Left ventricle myocardium superior (tissue), 1 donor: ENCODE results near the gene GALNT10. TPM values are rescaled to one million over a fixed set of nuclear protein-coding genes. Genes with fewer than 3 reads are reported as not detected.

ENCODE experiments used
- ATAC-seq: fragments of 200-7000 bp; cut with Tn5 transposase; one replicate; pipeline ENCODE4 v1.9.1; 2020; ENCODE audit warnings: mild to moderate bottlenecking, moderate library complexity
- DNase-seq: peaks from one replicate; pipeline ENCODE4 v3.0.0-alpha.2; 2020
- intact Hi-C: fragments of 100-400 bp; cut with micrococcal nuclease; formaldehyde crosslinking; loops from one replicate; pipeline ENCODE4 v1.11.0; 2022
- total RNA-seq: library from RNA; stranded (reverse); fragmentation: NEBNext Ultra II Directional; extraction: Animal tissue kit (Norgen Biotek cat#: 25700); gene quantifications from one replicate; pipeline ENCODE4 v1.2.1, GENCODE V29; 2021
- donor health status: DM: no; HTN: yes; CAD: no; lungs with severe emphysema.

Gene GALNT10
- total RNA-seq, 1 donor from 2014 or later: 10.9 TPM

DNA sequence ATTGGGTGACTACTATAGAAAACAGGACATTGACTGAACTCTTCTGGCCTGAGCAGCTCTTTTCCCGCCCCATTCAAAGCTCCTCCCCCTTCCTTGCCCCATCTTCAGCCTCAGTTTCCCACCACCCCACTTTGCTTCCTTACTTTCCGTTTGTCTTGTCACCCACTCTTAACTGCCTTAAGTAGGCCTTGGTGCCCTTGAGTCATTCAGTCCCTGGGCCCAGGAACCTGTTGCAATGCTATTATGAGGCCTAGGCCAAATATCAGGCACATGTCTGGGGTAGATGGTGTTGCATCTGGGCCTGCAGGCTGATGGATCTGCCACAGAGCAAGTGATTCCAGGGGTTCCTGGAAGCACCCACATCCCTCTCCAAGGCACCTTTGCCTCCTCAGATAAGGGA lies 17.7 kb upstream of the GALNT10 start:
- DNase-seq (no peak), ATAC-seq (no peak)
- intact Hi-C loops: no loop called here

DNA sequence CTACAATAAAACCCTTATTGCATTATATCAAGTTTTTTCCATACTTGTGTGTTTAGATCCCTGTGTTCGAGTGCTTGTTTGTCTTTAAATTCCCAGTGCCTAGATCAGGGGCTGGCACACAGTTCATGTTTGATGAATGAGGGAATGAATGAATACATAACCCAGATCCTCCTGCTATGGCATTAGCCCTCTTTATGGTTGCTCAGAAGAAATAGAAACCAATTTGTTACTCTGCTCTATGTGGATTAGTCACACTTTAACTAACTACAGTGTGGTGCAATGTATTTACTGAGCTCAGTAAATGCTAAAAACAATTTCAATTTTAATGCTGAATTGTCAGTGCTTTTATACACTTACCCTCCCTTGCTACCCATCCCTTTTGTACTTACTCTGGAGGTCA lies 16.4 kb upstream of the GALNT10 start:
- DNase-seq (no peak), ATAC-seq (no peak)
- intact Hi-C loops: no loop called here

DNA sequence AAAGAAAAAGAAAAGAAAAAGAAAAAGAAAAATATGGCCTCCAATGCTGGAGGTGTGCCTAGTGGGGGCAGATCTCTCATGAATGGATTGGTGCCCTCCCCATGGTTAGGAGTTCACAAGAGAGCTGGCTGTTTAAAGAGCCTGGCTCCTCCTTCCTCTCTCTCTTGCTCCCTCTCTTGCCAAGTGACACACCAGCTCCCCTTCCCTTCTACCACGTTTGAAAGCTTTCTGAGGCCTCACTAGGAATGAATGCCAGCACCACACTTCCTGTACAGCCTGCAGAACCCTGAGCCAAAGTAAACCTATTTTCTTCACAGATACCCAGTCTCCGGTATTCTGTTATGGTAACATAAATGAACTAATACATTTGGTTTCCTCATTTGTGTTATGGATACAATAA lies 14.4 kb upstream of the GALNT10 start:
- ATAC-seq: peak; percentile 34
- intact Hi-C loops: no loop called here
- no peak for DNase-seq

DNA sequence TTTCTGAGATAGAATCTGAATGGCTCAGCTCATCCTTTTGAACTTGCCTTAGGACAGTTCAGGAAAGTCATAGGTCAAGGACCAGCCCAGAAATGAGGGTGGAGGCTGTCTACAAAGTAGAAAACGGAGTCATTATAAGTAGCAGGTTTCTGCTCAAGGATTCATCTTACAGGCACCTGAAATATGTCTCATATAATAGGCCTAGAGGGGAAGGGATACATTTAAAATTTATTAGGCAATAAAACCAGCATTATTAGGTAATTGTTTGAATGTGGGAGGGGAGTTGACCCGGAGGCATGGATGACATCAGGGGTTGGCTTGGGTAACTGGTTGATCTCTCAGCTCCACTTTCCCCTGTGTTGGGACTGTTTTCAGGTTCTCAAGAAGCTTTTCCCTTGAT lies 11.9 kb upstream of the GALNT10 start:
- intact Hi-C loops: no loop called here
- peak; percentile 52 for ATAC-seq
- DNase-seq: no peak

GRCh38 chr5:154179846-154180710 lies 10.5 kb upstream of the GALNT10 start:
- DNase-seq (no peak), ATAC-seq (peak; percentile 89)
- intact Hi-C loops: loop anchor here (5.0 kb wide), 2 partner anchors 108 to 203 kb away; no protein-coding TSS in a partner anchor

GRCh38 chr5:154181161-154181560 lies 9.4 kb upstream of the GALNT10 start:
- no peak for DNase-seq
- ATAC-seq: no peak
- intact Hi-C loops: loop anchor here (5.0 kb wide), 2 partner anchors 109 to 204 kb away; no protein-coding TSS in a partner anchor

GRCh38 chr5:154189256-154189818 lies 1.2 kb upstream of the GALNT10 start:
- intact Hi-C loops: no loop called here
- DNase-seq: peak; percentile 50
- peak; percentile 22 for ATAC-seq

- intact Hi-C loops: loop anchor here (10.0 kb wide), 1 partner anchor 215 kb away; no protein-coding TSS in a partner anchor
- ATAC-seq: peak; percentile 91
- peak; percentile 92 for DNase-seq
These were observed 526 bp upstream of the GALNT10 start for GRCh38 chr5:154189819-154190594.

DNA sequence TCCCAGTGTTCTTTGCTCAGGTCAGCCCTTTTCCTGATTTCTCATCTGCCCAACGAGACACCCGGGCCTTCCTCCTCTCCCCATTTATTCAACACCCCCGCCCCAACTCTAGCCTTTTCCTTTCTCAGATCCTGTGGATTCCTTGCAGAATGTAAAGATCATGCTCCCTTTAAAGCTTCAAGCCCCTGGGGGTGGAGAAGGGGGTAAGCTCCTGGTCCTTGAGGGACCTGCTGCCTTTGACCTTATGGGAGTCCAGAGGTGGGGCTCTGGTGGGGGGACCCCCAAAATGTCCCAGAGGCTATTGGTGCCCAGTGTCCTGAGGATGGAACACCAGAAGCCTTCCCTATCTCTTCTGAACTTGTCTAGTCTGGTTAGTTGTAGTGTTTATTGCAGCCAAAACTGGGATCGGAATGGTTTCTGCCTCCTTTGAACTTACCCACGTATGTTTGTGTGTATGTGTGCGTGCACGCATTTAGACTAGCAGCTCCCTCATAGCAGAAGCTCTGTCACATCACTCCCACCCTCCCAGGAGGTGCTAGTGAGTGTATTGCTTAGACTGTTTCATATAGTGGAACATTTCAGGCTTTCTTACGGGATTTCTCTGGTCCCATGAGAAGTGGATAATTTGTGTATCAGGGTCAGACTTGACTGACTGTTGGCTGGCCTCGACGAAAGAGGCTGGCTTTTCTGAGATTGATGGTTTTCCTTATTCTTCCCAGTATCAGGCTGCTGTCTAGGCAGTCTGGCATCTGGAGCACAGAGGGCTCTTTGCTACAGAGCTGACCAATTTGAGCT lies 1.1 kb downstream of the GALNT10 start:
- ATAC-seq: peak; percentile 6
- DNase-seq: no peak
- intact Hi-C loops: loop anchor here (10.0 kb wide), 1 partner anchor 213 kb away; no protein-coding TSS in a partner anchor

DNA sequence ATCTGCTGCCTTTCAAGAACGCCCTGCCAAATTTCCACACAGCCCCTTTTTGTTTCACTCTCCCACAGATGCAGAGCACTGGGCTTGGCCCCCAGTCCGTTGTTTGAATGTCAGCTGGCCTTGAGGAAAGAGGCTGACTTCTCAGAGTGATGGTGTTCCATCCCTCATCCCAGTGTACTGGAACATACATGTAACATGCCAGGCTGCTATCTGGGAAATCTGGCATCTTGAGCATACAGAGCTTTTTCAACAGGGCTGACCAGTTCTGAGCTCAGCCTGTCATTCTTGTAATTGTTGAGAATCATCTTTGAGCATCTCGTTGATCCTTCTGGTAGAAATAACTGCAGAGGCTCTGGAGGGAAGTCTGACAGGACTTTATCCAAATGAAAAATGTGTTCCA lies 2.8 kb downstream of the GALNT10 start:
- intact Hi-C loops: loop anchor here (10.0 kb wide), 1 partner anchor 212 kb away; no protein-coding TSS in a partner anchor
- DNase-seq (no peak), ATAC-seq (no peak)

DNA sequence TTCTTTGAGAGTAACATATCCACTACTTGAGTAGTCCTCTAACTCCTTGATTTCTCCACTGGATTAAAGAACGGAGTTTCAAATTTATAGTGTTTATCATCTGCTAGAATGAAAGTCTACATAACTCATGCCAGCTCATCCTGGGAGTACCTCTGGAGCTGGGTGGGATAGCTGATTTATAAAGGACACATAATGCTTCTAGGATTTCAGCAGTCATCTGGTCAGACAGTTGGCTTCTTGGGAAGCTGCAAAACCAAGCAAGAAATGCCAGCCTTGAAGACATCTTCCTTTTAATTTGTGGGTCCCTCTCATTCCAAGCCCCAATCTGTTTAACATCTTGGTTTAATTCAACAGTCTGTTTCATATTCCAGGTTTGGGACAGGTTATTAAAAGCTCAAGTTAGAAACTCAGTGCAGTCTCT lies 3.2 kb downstream of the GALNT10 start:
- DNase-seq: no peak
- ATAC-seq: no peak
- intact Hi-C loops: loop anchor here (10.0 kb wide), 1 partner anchor 211 kb away; no protein-coding TSS in a partner anchor

DNA sequence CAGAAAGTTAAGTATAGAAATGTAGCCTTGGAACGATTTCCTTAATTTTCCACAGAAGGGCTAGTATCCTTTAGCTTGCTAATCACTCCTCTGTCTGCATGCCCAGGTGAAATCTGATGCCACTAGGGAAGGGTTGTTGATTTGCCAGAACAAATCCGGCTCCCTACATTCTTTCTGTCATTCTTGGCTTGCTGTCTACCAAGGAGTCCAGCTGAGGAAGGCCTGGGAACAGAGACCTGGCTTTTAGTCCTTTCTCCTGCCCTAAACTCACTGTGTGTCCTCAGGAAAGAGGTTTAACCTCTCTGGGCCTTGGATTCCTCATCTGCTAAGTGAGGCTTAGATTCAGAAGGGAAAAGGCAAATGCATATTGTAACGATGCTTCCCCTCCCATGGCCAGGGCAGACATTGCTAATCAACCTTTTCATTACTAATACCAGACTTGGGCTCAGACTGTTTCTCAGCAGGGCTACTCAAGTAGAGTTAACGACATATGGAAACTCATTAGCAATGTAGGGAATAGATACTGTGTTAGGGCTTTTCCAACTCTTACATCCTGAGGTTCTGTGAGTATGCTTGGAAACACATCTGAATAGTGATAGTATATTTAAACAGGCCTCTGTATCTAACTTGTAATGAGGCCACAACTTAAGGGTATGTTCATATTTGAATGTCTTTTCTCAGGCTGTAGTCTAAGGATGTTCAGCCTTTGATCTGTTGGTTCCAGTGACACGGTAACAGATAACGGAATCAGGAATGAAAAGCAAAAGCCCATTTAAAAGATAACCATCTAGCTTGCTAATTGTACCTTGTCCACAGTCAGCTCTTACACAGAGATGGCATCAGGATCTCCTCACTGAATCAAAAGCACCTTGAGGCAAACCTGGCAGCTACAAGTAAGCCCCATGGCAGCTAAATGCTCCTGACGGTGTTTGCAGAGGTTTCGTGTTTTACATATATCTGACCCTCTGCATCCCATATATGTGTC lies 4.1 kb downstream of the GALNT10 start:
- DNase-seq (no peak), ATAC-seq (no peak)
- intact Hi-C loops: loop anchor here (10.0 kb wide), 1 partner anchor 210 kb away; no protein-coding TSS in a partner anchor

DNA sequence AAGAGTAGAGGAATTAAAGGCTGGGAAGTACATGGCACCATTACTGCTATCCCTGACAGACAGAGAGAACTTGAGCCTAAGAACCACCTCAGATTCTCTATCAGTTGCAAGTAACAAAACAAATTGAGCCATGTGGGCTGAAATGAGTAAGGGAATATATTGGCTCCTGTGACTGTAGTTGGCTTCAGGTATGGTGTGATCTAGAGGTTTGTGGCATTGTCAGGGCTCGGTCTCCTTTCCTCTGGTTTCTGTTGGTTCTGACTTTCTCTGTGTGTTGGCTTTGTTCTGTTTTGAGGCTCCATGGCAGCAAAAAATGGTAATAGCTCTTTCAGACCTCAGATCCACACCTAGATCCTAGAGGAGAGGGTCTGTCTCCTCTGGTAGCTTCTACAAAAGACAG lies 5.7 kb downstream of the GALNT10 start:
- DNase-seq (no peak), ATAC-seq (no peak)
- intact Hi-C loops: loop anchor here (10.0 kb wide), 1 partner anchor 209 kb away; no protein-coding TSS in a partner anchor

DNA sequence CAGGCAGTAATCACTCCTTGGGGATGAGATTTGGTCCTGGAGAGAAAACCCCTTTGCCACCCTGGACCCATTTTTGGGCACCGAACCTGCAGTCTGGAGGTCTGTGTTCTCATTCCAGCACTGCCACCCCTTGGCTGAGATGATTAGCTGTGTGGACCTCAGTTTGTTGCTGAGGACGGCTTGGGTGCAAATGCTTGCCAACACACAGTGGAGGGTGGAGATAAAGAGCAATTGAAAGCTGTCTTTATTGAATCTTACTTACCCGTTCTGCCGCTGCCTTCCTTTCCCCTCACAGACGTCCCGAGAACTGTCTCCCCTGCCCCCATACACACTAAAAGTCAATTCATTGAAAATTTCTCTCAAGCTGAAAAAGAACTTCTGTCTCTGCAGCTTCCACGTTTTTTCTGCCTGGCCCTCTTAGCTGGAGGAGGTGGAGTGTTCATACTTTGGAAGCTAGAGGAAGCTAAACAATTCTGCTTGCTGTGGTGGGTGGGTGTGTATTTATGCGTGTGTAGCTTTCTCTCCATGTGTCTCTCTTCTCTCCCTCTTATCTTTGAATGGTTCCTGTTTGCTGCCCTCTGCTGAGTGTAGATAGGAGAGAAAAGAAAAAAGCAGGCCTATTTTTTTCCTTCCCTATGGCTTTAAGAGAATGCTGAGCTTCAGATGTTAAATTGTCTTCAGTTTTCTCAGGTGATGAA lies 6.6 kb downstream of the GALNT10 start:
- peak; percentile 50 for ATAC-seq
- intact Hi-C loops: loop anchor here (10.0 kb wide), 1 partner anchor 208 kb away; no protein-coding TSS in a partner anchor
- no peak for DNase-seq

GRCh38 chr5:154197801-154198491 lies 7.4 kb downstream of the GALNT10 start:
- intact Hi-C loops: loop anchor here (10.0 kb wide), 1 partner anchor 207 kb away; no protein-coding TSS in a partner anchor
- no peak for DNase-seq

GRCh38 chr5:154198611-154199230 lies 8.2 kb downstream of the GALNT10 start:
- ATAC-seq: no peak
- no peak for DNase-seq
- intact Hi-C loops: loop anchor here (10.0 kb wide), 1 partner anchor 206 kb away; no protein-coding TSS in a partner anchor

More at GRCh38 chr5:154197801-154198491, 7.4 kb downstream of the GALNT10 start:
- no peak for ATAC-seq
